Fibroblast of gingiva (primary cell): Measurements from ENCODE around the gene SGIP1.
"Not testable (repeated sequence)": the region's sequence is repeated elsewhere in the genome, so short reads cannot be mapped to it uniquely, and the experiment has no call there.

ENCODE experiments used
- DNase-seq: peaks from one replicate; pipeline ENCODE4 v3.0.0-alpha.2; 2011; ENCODE audit warnings: low read depth

Gene SGIP1

DNA sequence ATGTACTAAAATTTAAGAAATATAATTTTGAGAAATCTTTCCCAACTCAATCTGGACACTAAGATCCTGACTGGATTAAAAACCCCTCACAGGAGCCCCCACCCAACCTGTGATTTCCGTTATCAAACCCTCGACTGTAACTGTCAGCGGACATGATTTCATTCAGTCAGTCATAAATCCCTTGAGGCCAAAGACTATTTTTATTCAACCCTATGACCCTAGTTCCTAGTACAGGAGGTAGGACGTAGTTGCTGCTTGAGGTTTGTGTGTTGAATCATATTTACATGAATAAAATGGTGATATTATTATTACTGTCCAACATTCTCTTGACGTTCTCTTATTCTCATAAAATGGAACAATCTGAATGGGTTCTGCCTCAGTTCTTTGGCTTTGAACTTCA, 145.2 kb downstream of the SGIP1 start:
- no peak for DNase-seq

DNA sequence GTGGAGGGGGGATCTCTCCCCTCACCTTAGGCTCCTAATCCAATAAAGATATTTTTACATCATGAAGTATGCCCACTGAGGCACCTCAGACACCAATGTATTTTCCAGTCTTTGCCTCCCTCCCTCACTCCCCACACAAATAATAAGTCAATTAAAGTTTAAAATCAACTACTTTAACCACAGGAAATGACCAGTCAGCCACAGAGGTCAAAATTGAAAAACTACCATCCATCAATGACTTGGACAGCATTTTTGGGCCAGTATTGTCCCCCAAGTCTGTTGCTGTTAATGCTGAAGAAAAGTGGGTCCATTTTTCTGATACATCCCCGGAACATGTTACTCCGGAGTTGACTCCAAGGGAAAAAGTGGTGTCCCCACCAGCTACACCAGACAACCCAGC, 147.7 kb downstream of the SGIP1 start:
- DNase-seq = no peak

DNA sequence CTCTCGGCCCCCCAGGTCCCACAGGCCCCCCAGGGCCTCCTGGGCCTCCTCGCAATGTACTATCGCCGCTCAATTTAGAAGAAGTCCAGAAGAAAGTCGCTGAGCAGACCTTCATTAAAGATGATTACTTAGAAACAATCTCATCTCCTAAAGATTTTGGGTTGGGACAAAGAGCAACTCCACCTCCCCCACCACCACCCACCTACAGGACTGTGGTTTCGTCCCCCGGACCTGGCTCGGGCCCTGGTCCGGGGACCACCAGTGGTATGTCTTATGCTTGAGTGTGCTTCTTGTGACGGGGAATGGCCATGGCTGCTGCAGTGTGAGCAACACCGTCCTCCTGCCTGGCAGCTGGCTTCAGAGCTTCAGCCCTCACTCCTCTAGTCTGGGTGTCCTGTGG, 148.2 kb downstream of the SGIP1 start:
- no peak for DNase-seq

DNA sequence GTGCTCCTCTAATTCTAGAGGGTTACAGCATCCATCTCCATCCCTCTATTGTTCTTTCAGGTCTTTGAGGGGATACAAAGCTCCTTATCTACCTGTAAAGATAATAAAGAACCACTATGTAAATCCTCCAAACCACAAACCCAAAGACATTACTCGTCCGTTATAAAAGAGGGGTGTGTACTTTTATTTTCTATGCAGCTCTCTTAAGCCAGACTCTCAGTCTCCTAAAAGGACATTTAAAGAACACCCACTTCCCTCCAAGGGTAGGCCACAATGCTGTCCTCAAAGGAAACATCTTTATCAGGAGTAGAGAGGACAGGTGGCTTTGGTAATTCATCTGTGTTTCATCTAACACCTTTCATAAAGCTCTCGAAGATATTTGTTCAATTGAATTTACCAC, 150.4 kb downstream of the SGIP1 start:
- DNase-seq = no peak

DNA sequence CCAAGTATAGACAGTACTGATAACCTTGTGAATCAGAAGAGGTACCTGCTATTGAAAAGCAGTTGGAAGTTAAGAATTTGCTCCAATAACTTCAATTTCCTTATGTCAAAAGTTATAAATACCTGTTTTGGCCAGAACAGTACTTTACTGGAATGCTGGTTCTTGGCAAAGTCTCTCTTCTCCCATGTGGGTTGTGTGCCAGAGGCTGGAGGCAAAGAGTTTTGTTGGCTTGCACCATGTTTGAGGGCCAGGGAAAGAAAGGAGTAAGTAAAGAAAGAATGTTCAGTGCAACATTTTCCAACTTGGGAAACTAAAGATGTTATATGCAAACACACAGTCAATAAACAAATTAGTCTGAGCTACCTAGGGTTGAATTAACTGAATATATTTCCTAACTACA, 151.3 kb downstream of the SGIP1 start:
- peak; percentile 9 for DNase-seq

DNA sequence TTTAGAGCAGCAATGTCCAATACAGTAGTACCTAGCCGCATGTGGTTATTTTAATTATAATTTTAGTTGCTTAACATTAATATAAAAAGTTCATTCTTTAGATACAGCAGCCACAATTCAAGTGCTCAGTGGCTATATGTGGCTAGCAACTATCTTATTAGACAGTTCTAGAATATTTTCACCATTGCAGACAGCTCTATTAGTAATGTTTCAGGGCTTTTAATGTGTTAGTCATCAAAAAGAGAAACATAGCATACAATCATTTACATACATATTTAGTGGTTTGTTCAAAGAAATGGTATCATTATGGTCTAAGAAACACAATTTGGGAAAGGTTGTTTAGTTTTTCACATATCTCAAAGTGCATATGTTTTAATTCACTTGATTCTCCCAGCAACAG, 151.7 kb downstream of the SGIP1 start:
- DNase-seq = no peak

DNA sequence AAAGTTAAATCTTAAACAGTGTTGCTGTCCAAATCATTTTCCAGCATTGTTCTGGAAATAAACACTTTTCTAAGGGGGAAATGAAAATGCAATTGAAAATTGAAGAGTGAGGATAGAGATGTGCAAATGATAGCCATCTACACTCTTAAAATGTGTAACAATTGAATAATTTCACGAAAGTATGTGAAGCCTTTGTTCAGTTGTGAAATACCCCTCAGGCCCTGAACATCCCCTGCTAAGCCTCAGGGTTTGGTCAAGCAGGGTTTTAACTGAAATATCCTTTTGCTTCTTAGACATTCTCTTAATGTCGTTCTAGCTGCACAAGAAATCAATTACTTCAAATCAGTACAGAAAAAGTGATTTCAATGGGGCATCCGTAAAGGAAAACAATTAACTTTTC, 152.5 kb downstream of the SGIP1 start:
- no peak for DNase-seq

DNA sequence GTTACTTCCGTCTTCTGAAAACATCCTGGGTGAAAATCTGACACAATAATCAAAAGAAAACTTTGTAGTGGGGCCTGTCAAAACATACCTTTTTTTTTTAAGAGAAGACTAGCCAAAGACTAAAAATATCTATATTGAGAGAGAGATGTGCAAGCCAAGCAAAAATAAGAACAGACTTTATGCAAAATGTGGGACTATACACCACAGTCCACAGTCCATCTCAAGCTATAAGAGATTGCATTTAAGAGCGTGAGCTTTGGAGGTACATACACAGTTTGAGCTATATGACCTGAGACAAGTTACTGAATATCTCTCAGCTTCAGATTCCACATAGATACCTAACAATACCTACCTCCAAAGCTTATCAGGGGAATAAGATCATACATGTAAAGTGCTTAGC, 153.4 kb downstream of the SGIP1 start:
- DNase-seq = no peak

DNA sequence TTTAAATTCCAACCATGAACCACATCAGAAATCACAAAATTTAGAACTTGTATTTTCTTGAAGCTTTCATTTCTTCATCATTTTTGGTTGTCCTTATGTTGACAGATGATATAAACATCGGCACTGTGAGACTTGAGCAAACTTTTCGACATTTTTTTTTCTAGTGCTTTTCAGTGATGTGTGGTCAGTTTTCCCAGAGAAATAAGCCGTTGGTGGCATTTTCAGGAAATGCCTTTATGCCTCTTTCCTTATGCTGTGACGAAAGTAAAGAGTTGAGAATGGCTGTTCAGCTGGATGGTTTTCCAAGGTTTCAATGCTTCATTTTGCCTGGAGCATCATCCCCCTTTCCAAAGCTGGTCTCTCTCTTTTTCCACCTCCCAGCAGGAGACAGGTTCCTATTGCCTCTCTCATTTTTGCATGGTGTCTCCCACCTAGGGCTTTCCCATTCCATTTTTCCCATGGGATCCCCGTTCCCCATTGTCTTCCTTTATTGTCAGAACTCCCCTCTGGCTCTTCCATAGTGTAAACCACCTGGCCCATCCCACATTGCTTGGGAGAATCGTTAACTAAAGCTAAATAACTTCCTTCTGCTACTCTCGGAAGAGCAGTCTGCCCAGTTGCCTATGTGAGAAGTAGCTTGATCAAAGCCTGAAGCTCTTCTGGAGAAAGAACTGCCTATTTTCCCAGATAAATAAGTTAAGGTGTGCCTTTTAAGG, 156.9 kb downstream of the SGIP1 start:
- DNase-seq = no peak

DNA sequence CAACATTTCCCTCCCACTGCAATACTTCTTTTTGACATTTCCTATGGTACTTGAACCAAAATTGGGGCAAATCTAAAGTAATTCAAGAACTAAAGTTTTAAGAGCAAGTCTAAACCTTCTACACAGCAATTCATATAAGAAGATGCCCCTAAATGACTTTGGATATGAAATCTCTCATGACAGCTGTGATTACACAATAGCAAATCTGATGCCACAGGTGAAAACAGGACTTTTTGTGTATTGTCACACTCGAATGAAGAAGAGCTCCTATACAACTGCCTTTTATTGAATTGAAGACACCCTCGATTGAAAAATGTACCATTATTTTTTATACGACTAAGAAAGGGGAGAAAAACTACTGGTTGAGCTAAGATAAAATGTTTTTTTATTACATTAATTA, 158.7 kb downstream of the SGIP1 start:
- DNase-seq = no peak

DNA sequence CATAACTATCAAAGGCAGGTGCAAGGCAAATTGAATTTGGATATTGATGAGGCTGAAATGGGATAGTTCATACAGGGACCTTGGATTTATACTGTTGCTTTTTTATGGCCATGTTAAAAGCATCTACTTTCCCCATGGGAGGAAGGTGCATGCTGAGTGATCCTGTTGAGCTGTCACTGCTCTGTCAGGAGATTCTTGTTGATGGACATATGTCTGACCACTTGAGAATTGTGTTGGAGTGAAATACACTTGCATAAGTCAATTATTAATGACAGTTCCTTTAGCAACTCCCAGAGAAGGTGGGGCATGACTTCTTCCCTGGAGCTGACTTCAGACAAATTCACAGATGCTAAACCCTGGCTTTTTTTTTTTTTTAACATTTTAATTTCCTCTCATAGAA, 159.9 kb downstream of the SGIP1 start:
- no peak for DNase-seq

DNA sequence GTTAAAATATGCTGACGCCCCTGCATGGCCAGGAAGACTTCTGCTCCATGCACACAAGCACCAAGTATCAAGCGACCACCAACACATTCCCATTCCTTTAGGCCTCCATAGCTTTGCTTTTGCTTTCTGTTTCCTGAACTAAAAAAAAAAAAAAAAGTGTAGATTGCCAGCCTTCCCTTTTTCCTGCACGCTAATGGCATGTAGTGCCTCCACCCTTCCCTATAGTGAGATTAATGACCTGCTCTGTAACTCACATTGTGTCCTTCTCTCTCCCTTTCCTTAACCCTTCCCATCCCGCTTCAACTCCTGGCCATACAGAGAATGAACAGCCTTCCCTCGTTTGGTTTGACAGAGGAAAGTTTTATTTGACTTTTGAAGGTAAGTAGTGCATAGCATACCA, 161.2 kb downstream of the SGIP1 start:
- no peak for DNase-seq

DNA sequence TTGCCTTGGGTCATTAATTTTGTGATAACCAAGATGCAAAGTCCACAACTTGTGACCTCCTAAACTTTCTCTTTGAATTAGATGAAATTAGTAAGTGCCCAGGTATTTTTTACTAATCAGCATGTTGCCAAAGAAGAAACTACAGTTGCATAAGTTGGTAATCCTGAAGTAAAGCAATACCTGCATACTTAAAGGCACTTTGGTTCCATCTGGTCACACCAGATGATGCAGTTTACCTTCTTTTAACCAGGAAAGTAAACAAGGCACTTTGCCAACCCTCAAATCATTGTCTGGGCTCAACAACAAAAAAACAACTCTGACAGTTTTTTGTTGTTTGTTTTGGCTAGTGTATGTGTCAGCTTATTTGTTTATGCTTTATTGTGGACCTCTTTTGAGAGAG, 162.8 kb downstream of the SGIP1 start:
- DNase-seq = no peak

DNA sequence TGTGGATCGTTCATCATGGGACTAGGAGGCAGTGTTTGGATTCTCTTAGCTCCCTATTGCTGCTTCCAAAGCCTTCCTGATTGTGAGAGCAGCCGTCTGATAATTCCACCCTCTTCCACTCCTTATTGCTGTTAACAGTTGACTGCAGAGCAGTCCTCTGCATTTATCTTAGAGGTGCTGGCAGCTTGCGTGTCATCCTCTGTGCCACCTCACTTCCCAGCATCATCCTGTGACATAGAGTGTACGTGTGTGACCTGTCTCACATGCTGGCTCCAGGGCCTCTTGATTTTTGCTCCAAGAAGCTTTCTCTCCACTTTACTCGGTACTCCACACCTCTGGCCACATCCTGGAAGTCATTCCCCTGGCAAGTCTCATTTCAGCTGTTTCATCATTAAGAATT, 165.3 kb downstream of the SGIP1 start:
- DNase-seq = no peak

DNA sequence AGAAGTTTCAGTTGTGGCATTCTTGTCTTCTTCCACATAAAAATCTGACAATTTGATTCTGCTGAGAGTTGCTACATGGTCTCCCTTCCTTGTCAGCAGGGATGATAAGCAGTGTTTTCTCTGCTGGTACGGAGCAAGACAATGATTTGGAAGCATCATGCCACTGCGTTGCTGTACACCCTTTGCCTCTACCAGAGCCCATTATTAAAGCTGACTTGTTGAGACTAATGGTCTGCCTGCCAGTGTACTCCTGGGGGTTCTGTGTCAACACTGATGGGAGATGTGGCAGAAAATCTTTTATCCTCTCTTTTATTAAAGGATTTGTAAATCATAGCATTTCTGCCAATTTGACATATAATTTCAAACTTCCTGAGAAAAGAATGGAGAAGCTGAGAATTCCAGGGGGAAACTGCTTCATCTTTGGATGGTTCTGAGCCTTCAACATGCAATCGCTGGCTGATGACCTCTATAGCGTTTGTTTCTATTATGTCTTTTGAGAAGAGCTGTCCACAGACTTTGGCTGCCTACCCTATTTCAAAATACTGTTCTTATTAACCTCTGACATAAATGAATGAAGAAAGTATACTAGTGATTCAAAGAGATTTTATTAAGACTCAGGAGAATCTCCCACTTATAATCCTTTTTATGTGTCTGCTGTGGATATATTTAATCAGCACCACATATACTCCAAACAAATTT, 170.4 kb downstream of the SGIP1 start:
- peak; percentile 72 for DNase-seq

DNA sequence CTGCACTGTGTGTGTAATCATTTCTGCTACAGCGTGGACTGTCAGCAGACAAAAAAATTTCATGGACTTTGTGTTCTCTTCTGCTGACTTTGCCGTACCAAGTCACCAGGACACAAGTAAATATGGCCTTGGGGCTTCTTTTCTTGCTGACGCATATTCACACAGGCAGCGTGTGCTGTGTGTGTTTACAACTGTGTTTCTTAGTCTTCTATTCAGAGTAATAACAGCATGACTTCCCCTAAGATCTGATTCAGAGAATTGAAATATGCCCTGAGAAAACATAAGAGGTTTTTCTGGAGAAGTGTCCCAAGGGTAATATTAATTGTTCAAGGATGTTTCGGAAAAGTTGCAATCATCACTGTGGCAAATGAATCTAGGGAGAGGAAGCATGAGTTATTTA, 171.2 kb downstream of the SGIP1 start:
- peak; percentile 91 for DNase-seq

DNA sequence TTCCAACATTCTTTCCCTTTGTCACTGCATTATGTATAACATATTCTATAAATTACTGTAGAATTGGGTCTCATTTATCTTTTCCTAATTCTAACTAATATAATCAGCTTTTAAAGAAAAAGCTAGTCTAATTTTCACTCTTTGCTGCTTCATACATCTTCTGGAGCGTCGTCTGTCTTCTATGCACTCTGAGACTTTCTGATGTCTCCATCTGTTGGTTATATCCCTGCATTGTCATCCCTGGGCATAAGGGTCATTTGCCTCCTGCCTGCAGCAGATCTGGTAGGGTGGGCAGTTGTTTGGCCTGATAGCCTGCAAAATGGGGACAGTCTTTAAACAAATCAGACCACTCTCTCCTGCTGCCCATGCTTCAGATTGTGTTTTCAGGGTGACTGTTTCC, 177.5 kb downstream of the SGIP1 start:
- peak; percentile 21 for DNase-seq

DNA sequence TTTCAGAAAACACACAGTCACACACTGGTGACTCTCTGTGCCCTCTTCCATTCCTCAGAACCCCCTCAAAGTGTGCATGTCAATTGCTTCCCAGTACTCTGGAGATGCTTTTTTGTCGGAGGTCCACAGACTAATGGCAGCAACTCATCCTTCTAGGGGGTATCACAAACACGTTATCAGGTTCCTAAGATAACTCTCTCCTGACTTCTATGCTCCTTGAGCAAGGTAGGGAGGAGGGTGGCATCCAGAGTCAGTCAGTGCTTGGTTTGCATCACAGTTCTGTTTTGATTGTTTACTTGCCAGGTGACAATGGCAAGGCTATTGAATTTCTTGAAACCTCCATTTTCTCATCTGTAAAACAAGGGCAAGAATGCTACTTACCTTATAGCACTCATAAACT, 178.9 kb downstream of the SGIP1 start:
- DNase-seq = no peak

DNA sequence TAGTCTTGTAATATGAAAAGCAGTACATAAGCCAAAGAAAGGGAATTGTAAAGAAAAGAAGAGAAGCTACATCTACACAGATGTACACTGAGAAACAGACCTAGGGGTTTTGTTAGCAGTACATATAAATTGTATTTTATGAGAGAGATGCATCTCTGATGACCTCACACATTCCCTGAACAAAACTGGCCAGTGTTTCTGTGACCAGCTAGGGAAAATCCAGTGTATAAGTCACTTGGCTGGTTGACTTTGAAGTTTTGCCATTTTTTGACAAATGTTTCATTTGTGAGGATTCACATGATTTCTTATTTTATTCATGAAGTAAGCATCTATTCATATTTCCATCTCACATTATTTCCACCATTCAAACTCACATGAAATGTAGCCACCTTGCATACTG, 190.0 kb downstream of the SGIP1 start:
- no peak for DNase-seq

DNA sequence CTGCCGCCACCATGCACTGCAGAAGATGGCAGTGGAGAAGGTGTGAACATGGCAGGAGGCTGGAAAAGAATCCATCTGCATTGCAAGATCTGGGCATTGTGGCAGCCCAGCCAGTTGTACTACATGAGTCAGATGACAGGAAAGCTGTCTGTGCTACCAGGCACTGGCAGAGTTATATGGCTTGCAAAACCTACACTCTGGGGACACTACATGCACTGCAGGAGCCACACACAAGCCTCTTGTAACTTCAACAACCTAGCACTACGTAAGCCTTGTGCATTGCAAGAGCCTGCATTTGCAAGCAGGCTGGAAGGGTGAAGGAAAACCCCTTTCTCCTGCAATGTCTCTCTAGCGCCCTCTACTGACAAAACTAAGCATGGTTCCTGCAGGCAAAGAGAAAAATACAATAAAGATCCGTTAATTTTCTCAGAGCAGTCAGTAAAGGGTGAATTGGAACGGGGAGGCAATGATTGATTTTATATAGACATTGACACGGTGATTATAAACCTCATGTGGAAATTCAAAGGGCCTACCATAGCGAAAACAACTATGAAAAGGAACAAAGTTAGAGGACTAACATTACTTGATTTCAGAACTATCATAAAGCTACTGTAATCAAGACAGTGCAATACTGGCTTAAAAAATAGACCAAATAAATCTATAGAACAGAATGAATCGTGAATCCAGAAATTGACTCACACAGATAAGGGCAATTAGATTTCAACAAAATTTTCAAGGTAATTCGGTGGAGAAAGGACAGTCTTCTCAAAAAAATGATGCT, 192.1 kb downstream of the SGIP1 start:
- peak; percentile 99 for DNase-seq

DNA sequence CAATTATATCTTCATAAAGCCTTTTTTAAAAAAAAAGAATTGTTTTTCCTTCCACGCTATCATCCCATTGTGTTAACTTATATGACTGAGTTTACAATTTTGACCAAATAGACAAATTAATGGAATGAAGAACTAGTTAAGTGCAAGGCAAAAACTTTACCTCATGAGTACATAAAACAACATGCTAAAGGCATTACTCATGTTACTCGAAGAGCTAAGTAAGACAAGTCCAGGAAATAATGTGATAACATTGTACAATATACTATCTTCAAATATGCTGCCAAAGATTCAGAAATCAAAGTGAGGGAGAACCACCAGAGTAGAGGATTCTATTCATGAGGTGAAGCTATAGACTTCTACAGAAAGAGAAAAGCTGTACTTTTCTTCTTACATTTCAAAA, 194.1 kb downstream of the SGIP1 start:
- no peak for DNase-seq

DNA sequence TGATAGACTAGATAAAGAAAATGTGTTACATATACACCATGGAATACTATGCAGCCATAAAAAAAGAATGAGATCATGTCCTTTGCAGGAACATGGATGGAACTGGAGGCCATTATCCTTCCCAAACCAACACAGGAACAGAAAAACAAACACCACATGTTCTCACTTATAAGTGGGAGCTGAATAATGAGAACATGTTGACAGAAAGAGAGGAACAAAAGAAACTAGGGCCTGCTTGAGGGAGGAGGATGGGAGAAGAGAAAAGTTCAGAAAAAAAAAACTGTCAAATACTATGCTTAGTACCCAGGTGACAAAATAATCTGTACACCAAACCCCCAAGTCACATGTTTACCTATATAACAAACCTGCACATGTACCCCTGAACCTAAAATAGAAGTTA, 194.8 kb downstream of the SGIP1 start:
- DNase-seq = not testable (repeated sequence)

DNA sequence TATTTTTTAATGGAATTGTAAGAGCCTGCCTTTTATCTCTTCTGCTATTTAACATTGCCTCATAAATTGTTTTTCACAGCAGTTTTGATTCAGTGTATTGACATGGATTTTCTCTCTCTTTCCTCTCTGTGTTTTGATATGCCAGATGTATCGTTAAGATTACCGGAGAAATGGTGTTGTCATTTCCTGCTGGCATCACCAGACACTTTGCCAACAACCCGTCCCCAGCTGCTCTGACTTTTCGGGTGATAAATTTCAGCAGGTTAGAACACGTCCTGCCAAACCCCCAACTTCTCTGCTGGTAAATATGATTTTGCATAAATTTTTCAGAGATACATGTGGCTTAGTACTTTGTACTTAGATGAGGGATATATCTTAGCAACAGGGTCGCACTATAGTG, 195.2 kb downstream of the SGIP1 start:
- DNase-seq = no peak
